GM18498 (cell line): ENCODE data around the gene GSS.

Source experiments
- ATAC-seq: cut with Tn5 transposase; IDR thresholded peaks from one replicate; pipeline ENCODE4 v1.9.1; 2021; ENCODE audit warnings: mild to moderate bottlenecking, moderate library complexity; ENCODE audit not compliant: unreplicated experiment

GSS gene

GRCh38 chr20:34955231-34956040, at the start of gene GSS, which contains the start of gene MYH7B:
GSS (minus strand) TSS chr20:34955806; CDS start chr20:34951852, 3,954 bp downstream.
MYH7B (plus strand) TSS chr20:34955868; CDS start chr20:34978006, 22,138 bp downstream.
- peak; percentile 90 for ATAC-seq

- ATAC-seq = no peak
These were observed 49.3 kb upstream of the GSS start for GRCh38 chr20:35004749-35005462.

GRCh38 chr20:35004051-35004725, 48.6 kb upstream of the GSS start:
- no peak for ATAC-seq

- ATAC-seq = no peak
These were observed 47.8 kb upstream of the GSS start for GRCh38 chr20:35003211-35004031.

DNA sequence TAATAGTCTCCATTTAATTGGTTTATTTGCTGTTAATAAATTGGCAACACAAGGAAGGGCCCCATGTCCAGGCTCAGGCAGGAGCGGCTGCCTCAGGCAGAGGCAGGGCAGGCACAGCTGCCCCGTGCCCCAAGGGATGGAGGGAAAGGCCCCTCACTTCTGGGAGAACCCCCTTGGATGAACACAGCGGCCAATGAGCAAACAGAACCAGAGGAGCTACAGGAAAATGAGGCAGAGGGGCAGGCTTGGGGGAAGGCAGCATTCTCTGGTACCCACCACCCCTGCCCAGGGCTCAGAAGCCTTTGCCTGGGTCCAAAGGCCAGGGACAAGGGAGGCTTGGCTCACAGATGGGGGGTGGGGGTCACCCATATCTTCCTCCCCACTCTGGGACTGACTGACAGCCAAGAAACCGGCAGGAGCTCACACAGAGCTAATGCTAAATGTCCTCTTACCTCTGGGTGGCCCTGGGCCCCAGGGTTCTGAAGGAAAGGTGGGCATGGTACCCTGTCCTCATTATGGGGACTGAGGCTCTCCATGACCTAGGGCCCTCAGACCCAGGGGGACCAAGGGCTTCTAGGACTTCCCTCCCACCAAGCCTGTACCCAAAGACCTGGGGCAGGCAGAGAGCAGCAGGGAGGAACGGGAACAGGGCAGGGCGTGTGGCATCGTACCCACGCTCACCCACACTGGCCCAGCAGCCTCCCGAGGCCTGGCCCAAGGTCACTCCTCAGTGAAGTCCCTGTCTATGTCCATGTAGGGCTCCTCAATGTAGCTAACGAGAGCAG, 47.0 kb upstream of the GSS start:
- ATAC-seq = no peak

DNA sequence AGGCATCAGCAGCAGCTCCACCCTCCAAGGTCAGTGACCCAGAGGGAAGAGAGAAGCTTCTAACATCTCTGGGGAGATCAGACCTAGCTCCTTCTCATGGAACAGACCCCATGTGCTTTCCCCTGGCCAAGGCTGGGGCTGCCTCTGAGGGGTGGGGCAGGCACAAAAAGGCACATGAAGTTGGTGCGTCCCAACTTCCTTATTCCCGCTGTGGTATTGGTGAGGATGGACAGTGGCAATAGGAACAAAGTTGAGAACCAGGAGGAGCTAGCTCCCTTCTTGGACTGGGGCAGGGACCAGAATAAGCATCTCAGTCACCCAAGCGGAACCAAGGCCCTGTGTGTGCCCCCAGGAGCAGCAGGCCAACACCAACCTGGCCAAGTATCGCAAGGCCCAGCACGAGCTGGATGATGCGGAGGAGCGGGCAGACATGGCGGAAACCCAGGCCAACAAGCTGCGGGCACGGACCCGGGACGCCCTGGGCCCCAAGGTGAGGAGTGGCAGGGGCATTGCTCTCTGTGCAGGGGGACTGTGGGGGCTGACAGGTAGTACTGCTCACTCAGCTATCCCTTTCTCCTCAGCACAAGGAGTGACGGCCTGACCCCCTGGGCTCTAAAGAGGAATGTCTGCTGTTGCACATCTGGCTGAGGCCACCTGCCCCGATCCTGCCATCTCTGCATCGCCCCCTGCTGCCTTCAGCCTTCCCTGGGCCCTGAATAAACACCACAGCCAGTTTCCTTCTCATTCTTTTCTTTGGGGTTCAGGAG, 46.2 kb upstream of the GSS start:
- ATAC-seq = no peak

DNA sequence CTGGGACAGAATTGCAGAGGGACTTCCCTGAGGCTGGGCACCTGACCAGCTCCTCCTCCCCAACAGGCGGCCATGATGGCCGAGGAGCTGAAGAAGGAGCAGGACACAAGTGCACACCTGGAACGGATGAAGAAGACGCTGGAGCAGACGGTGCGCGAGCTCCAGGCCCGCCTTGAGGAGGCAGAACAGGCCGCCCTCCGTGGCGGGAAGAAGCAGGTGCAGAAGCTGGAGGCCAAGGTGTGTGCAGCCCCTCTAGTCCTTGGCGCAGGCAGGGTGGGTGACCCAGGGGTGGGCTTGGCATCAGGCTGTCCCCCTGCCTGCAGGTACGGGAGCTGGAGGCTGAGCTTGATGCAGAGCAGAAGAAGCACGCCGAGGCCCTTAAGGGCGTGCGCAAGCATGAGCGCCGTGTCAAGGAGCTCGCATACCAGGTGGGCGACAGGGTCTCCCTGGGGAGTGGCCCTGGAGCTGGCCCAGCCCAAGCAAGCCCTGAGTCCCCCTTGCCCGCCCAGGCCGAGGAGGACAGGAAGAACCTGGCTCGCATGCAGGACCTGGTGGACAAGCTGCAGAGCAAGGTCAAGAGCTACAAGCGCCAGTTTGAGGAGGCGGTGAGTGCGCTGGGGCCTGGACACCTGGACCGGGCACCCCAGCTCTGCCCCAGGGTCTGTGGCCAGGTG, 45.5 kb upstream of the GSS start:
- no peak for ATAC-seq

DNA sequence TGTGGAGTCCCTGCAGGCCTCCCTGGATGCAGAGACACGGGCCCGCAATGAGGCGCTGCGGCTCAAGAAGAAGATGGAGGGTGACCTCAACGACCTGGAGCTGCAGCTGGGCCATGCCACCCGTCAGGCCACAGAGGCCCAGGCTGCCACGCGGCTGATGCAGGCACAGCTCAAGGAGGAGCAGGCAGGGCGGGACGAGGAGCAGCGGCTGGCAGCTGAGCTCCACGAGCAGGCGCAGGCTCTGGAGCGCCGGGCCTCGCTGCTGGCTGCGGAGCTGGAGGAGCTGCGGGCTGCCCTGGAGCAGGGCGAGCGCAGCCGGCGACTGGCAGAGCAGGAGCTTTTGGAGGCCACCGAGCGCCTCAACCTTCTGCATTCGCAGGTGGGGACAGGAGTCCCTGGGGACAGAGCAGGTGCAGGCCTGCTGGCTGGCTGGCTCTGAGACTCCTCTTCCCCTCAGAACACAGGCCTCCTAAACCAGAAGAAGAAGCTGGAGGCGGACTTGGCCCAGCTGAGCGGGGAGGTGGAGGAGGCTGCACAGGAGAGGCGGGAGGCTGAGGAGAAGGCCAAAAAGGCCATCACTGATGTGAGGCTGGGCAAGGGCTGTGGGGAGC, 44.8 kb upstream of the GSS start:
- ATAC-seq = no peak

GRCh38 chr20:34999782-35000181, 44.2 kb upstream of the GSS start:
- ATAC-seq = no peak

- no peak for ATAC-seq
These were observed 43.4 kb upstream of the GSS start for GRCh38 chr20:34999021-34999451.

DNA sequence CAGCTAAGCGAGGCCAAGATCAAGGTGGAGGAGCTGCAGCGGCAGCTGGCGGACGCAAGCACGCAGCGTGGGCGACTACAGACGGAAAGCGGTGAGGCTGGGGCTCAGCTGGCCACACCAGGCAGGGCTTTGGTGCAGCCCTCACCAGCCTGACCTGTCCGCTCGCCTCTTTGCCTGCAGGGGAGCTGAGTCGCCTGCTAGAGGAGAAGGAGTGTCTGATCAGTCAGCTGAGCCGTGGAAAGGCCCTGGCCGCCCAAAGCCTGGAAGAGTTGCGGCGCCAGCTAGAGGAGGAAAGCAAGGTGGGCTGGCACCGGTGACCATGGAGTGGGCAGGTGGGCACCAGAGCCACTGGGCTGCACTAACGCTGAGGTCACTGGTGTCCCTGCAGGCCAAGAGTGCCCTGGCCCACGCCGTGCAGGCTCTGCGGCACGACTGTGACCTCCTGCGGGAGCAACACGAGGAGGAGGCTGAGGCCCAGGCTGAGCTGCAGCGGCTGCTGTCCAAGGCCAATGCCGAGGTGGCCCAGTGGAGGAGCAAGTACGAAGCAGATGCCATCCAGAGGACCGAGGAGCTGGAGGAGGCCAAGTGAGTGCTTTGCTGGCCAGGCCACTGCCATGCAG, 42.8 kb upstream of the GSS start:
- ATAC-seq = no peak

DNA sequence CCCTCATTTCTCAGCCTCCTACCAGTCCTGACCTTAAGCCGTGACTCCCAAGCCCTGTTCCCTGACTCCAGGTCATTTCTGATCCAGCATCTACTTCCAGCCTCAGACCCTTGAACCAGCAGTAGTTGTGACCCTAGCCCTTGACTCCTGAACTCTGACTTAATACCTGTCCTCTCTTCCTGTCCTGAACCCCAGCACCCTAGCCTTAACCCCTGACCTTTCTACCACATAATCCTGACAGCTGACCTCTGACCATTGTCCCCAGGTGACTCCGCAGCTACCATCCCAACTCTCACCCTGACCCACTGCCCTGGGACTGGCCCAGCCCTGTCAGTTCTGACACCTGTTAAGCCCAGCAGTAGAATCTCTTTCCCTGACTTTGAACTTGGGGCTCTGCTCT, 42.2 kb upstream of the GSS start:
- ATAC-seq = no peak

DNA sequence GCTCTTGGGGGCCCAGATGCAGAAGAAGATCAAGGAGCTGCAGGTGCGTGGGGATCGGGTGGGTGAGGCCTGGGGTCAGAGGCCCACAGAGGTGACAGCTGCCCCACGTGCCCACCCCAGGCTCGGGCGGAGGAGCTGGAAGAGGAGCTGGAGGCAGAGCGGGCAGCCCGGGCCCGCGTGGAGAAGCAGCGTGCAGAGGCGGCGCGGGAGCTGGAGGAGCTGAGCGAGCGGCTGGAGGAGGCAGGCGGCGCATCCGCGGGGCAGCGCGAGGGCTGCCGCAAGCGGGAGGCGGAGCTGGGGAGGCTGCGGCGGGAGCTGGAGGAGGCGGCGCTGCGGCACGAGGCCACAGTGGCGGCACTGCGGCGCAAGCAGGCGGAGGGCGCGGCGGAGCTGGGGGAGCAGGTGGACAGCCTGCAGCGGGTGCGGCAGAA, 41.5 kb upstream of the GSS start:
- no peak for ATAC-seq

GRCh38 chr20:34996243-34997028, 40.8 kb upstream of the GSS start:
- ATAC-seq = no peak

DNA sequence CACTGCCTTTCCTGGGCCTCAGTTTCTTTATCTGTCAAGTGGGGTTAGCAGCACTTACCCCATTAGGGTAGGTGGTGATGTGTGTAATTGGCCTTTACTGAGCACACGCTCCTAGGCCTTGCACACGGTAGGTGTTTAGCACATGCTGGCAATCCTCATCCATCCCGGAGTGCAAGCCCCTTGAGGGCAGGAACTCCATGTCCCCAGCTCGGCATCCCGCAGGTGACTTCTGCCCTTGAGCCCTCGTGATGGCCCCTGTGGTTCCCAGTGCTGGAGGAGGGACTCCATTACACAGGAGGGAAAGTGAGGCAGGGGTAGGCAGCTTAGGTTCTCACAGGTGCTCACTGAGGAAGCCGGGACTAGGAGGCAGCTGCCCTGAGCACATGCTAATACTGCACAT, 40.1 kb upstream of the GSS start:
- ATAC-seq = no peak

- no peak for ATAC-seq
These were observed 39.6 kb upstream of the GSS start for GRCh38 chr20:34995192-34995591.
